ENCODE measurements around the gene DCLRE1C.
"Not testable (repeated sequence)": the region's sequence is repeated elsewhere in the genome, so short reads cannot be mapped to it uniquely, and the experiment has no call there.

DCLRE1C gene

GRCh38 chr10:14942950-14943338 is 11.0 kb downstream of the DCLRE1C start:
- not testable (repeated sequence) for DNase-seq

DNA sequence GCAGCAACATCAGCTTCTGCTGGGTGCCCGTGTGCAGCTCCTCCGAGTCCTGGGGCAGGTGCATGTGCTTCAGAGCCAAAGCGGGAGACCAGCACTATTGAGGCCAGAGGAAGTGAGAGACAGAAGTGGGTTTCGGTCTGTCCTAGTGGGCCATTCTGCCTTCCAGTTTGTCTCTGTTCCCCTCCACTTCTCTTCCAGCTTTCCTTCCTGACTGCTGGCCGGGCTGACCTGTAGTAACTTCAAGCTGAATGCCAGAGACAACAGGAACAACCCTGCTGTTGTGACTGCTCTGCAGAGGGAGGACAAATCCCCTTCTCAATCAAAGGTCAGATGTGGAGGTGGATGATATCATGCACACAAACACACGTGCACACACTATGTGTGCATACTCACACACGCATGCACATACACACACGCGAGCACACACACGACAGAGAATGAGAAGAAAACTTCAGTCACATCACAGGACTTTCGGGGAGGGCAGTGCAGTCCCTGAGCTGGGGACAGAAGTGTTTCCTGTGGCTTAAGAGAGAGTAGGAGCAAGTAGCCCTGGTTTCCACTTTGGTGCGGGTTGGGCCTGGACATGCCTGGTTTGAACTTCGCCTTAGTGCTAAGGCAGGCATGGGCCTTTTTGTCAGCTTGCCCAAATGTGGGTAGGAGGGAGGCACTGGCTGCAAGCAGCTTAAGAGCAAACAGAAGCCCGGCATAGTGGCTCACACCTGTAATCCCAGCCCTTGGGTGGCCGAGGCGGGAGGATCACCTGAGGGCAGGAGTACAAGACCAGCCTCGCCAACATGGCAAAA is 11.5 kb downstream of the DCLRE1C start:
- not testable (repeated sequence) for DNase-seq

DNA sequence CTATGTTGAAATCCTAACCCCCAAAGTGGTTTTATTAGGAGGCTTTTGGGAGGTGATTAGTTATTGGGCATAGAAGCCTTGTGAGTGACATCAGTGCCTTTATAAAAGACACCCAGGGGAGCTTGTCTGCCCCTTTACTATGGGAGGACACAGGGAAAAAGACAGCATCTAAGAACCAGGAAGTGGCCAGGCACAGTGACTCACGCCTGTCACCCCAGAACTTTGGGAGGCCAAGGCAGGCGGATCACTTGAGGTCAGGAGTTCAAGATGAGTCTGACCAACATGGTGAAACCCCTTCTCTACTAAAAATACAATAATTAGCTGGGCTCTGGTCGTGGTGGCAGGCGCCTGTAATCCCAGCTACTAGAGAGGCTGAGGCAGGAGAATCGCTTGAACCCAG is 14.9 kb downstream of the DCLRE1C start:
- DNase-seq = not testable (repeated sequence)

- DNase-seq = no peak
Observed at GRCh38 chr10:14936584-14936983, 17.3 kb downstream of the DCLRE1C start.

DNA sequence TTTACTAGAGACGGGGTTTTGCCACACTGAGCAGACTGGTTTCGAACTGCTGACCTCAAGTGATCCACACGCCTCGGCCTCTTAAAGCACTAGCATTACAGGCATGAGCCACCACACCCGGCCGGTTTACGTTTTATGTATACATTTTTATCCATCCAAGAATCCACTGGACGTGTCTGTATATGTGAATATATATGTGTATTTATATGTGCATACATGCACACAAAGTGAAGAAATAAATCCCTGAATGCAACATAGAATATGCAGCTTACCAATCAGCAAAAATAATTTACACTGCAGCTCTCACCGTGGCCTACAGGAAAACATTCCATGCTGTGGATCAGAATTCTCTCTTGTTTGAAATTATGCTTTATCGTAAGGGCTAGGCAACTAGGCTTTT is 23.3 kb downstream of the DCLRE1C start:
- no peak for DNase-seq

GRCh38 chr10:14926722-14927416 is 27.0 kb downstream of the DCLRE1C start:
- DNase-seq = no peak

DNA sequence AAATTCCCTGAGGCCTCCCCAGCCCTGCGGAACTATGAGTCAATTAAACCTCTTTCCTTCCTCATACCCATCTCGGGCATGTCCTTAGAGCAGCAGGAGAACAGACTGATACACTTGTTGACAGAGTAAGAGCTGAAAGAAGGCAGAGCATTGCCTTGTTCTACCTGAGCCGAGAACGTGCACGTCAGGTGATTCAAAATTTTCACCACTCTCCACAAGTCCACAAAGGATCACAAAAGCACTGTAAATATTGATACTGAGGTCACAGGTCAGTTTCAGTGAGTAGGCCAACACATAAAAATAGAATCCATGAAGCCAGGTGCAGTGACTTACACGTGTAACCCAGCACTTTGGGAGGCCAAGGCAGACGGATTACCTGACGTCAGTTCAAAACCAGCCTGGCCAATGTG is 27.8 kb downstream of the DCLRE1C start:
- no peak for DNase-seq

- DNase-seq = no peak
Observed at GRCh38 chr10:14925268-14925667, 28.6 kb downstream of the DCLRE1C start.

GRCh38 chr10:14924013-14924412 is 29.9 kb downstream of the DCLRE1C start:
- DNase-seq = no peak

- DNase-seq = no peak
Observed at GRCh38 chr10:14918964-14919363, 34.9 kb downstream of the DCLRE1C start.

GRCh38 chr10:14917827-14918226 is 36.1 kb downstream of the DCLRE1C start:
- DNase-seq = no peak

DNA sequence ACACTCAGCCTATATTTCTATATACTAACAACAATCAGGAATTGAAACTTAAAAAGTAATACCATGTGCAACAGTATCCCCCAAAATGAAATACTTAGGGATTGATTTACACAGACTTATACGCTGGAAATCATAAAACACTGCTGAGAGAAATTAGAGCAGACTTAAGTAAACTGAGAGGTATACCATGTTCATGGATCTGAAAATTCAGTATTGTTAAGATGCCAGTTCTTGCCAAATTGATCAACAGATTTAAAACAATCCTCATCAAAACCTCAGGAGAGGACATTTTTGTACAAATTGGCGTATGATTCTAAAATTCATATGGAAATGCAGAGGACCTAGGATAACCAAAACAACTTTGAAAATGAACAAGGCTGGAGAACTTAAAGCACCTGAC is 37.3 kb downstream of the DCLRE1C start:
- no peak for DNase-seq

- no peak for DNase-seq
Observed at GRCh38 chr10:14911801-14912200, 42.1 kb downstream of the DCLRE1C start.

DNA sequence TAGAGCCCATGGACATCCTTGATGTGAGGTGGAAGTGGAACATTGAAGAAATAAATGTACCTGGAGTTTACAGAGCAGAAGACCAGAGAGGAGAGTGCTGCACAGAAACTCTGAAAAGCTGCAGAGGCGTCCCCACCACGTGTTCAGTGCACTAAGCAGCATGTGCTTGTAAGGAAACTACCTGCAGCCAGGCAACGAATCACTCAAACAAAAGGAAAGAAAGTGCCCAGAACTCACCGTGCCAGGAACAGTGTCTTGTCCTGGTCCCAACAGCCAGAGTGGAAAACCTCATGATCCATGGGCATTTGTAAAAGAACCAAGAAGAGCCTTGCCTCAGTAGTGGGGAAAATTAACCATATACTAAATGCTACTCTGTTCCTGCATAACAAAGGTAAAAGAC is 42.9 kb downstream of the DCLRE1C start:
- no peak for DNase-seq

- DNase-seq = no peak
Observed at GRCh38 chr10:14909101-14909500, 44.8 kb downstream of the DCLRE1C start.

GRCh38 chr10:14907591-14907990 is 46.3 kb downstream of the DCLRE1C start:
- DNase-seq = not testable (repeated sequence)

DNA sequence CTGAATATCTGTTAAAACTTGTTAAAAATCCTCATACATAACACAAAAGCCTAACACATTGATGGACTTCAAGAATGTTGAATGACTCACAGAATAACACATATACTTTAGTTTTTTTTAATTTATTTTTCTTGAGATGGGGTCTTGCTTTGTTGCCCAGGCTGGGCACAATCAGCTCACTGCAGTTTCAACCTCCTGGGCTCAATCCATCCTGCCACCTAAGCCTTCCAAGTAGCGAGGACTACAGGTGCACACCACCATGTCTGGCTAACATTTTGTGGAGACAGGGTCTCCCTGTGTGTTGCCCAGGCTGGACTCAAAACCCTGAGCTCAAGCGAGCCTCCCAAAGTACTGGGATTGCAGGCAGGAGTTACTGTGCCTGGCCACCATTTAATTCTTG is 47.1 kb downstream of the DCLRE1C start:
- no peak for DNase-seq

DNA sequence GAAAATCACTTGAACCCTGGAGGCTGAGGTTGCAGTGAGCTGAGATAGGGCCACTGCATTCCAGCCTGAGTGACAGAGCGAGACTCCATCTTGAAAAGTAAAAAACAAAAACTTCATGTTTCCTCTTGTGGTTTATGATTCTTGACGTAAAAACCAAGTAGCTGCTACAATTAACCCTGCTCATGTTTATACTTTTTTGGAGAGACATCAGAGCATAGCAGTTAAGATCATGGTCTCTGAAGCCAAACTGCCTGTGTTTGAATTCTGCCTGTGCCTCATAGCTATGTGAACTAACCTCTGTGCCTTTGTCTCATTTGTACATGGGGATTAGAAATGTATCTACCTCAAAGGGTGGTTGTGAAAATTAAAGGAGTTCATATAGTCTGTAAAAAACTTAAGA is 48.0 kb downstream of the DCLRE1C start:
- DNase-seq = no peak

GRCh38 chr10:14904864-14905263 is 49.0 kb downstream of the DCLRE1C start:
- DNase-seq = no peak

- no peak for DNase-seq
Observed at GRCh38 chr10:14904316-14904732, 49.6 kb downstream of the DCLRE1C start.

GRCh38 chr10:14891151-14891550 is 62.7 kb downstream of the DCLRE1C start:
- no peak for DNase-seq

DNA sequence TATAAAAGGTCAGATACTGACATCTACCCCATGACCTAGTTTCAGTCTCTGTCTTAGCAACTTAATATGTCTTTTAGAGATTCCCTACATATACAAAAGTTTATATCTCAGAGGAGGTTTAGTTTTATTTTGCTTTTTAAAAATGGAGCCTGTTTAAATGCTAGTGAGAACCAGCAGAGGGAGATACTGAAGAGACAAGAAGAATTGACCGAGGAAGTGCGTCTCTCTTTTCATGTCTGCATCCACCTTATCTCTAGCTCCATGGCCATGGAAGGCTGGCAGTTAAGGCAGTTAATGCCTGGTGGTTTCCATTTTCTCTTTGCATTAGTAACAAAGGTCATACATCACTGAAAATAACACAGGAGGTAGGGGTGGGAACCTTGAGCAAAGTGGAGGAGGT is 64.6 kb downstream of the DCLRE1C start:
- no peak for DNase-seq

DNA sequence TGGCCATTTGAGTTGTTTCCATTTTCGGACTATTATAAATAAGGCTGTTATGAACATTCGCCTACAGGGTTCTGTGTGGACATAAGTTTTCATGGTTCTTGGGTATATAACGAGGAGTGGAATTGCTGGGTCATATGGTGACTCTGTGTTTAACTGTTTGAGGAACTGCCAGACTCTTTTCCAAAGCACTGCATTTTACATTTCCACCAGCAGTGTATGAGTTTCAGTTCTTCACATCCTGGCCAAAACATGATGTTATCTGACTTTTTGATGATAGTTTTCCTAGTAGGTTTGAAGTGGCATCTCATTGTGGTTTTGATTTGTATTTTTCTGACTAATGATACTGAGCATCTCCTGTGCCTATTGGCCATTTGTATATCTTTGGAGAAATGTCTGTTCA is 69.8 kb downstream of the DCLRE1C start:
- DNase-seq = no peak

DNA sequence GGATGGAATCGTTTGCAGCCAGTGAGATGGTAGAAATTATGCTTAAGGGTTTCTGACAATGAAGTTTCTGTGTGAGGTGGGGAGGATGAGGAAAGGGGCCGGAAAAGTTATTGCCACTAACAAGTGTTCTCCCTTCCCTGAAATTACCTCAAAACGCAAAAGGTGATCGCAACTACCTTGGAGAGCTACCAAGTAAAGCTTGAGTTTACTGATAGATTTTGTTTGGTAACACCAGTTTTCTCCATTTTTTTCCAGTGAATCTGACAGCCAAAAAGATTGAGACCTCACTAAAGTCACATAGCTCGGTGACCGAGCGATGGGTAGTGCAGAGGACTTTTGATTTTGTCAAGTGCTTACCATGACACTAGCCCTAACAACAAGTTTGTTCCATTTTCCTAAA is 73.7 kb downstream of the DCLRE1C start:
- DNase-seq = no peak

DNA sequence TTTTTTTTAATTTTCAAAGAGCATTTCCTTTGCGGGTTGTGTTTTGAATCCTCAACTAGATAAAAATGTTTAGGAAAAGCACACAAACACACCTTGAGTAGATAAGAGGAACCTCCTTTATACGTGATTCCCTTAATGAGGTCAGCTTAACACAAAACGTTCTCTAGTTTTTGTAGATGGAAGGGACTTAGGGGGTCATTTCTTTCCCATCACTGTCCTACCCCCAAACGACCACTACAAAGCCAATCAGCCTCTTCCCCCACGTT is 74.0 kb downstream of the DCLRE1C start:
- no peak for DNase-seq
